GM10266 (cell line): Measurements from ENCODE around the gene CDCP1.
"Not testable (repeated sequence)": the region's sequence is repeated elsewhere in the genome, so short reads cannot be mapped to it uniquely, and the experiment has no call there.

Experiments used
- DNase-seq: peaks from one replicate; pipeline ENCODE4 v3.0.0; 2012; ENCODE audit errors: extremely low spot score
- TF ChIP-seq, protein P1 (sequence below): IDR thresholded peaks from 2 replicates; pipeline ENCODE4 v1.5.1; 2012; ENCODE audit warnings: mild to moderate bottlenecking, low read depth; ENCODE audit not compliant: control insufficient read depth, insufficient read depth; ENCODE audit errors: missing control alignments

Gene CDCP1

DNA sequence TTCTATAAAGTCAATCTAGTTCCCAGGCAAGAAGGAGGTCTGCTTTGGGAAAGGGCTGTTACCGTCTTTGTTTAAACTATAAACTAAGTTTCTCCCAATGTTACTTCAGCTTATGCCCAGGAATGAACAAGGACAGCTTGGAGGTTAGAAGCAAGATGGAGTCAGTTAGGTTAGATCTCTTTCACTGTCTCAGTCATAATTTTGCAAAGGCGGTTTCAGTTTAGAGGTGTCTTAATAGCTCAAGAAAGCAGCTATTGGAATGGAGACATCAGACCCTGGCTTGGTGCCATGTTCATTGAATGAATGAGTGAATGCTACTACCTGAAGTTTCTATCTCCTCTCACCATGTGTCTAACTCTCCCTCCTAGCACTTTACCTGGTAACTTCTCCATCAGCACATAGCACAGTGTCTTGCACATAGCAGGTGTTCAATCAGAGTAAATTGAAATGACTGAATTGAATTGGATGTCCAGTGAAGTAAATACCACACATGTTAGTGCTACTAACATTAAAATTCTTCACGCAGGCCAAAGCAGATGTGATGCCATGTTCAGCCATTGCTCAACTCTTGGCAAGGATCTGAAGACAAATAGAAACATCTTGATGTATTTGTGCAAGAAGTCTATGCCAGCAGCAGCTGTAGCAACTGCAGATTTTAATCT is 91.9 kb downstream of the CDCP1 start:
- no peak for DNase-seq
- TF ChIP-seq, protein P1, sequence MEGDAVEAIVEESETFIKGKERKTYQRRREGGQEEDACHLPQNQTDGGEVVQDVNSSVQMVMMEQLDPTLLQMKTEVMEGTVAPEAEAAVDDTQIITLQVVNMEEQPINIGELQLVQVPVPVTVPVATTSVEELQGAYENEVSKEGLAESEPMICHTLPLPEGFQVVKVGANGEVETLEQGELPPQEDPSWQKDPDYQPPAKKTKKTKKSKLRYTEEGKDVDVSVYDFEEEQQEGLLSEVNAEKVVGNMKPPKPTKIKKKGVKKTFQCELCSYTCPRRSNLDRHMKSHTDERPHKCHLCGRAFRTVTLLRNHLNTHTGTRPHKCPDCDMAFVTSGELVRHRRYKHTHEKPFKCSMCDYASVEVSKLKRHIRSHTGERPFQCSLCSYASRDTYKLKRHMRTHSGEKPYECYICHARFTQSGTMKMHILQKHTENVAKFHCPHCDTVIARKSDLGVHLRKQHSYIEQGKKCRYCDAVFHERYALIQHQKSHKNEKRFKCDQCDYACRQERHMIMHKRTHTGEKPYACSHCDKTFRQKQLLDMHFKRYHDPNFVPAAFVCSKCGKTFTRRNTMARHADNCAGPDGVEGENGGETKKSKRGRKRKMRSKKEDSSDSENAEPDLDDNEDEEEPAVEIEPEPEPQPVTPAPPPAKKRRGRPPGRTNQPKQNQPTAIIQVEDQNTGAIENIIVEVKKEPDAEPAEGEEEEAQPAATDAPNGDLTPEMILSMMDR: no peak

DNA sequence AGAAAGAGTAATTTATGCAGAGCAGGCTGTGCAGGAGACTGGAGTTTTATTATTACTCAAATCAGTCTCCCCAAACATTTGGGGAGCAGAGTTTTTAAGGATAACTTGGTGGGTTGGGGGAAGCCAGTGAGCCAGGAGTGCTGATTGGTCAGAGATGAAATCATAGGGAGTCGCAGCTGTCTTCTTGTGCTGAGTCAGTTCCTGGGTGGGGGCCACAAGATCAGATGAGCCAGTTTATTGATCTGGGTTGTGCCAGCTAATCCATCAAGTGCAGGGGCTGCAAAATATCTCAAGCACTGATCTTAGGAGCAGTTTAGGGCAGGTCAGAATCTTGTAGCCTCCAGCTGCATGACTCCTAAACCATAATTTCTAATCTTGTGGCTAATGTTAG is 92.4 kb downstream of the CDCP1 start:
- not testable (repeated sequence) for DNase-seq

DNA sequence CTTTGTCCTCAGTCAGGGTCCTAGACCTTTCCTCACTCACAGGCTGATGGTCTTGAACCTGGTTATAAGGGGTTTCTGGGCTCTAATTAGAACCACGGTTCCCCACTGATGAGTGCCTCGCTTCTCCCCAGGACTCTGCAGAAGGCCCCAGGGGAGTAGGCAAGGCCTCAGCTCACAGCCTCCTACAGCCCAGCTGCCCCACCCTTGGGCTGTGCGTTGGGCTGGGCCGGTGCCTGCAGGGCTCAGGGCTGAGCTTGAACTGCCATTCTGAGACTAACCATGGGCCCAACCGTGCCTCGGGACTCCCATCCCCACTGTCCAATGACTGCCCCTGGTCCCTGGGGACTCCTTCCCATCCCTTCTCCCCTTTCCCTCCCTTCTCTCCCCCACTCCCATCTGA is 94.5 kb downstream of the CDCP1 start:
- no peak for DNase-seq

DNA sequence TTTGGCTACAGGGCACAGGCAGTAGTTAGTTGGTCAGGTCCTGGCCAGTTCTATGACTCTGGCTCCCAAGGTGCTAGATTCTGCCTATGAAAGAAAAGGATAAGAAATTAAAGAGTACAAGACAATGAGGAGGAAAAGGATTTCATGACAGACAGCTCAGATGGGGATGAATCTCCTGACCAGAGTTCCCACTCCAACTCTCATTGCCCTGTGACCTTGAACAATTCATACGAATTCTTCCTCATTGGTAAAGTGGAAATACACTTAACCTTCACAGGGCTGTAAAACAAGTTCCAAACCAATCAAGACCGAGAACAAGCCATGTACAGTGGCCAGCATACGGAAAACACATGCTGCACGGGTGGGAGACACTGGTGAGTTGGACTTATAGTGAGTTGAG is 96.4 kb downstream of the CDCP1 start:
- no peak for DNase-seq
- TF ChIP-seq, protein P1: no peak

More for the DNA sequence above, 94.5 kb downstream of the CDCP1 start:
- TF ChIP-seq, protein P1: no peak

DNA sequence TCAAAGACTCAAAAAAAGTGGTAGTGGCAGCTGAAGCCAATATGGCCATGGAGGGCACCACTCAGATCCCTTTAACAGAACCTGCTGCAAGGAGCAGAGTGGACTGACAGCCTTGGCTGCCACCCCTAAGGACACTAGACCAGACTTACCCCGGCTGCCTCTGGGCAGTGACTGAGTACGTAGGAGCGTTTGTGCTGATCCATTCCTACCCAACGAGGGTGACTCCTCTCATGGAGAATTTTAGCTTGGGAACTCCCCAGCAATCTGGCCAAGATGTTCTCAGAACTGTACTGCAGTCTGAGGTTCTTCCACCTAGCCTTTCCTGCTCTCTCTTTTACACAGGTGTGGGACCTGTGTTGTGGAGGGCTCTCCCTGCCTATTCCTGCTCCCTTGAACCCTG is 97.9 kb downstream of the CDCP1 start:
- TF ChIP-seq, protein P1: no peak
- DNase-seq: no peak

DNA sequence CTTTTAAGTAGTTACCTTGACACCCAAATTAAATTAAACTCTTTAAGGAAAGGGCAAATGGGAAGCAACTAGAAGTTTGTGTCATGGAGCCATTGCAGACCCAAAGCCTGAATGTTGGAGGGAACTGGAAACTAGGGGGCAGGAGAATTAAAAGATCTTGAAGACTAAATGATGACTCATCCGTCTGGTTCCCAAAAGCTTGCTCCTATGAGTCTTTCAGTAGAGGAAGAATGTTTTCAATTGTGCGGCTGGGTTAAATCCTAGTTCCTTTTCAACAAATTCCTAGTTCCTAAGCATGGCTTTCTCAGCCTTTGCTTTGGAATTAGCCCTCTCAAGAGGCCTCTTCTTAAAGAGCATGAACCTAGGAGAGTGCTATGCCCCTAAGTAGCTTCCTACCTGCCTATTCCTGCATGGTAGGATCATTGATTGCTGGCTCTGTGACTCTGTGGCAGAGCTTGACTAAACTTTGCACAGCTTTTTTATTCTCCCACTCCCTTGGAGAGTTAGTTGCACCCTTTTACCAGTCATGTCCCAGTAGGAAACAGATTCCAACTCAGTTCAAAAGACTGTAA is 102.4 kb downstream of the CDCP1 start:
- DNase-seq: no peak
- TF ChIP-seq, protein P1: no peak

DNA sequence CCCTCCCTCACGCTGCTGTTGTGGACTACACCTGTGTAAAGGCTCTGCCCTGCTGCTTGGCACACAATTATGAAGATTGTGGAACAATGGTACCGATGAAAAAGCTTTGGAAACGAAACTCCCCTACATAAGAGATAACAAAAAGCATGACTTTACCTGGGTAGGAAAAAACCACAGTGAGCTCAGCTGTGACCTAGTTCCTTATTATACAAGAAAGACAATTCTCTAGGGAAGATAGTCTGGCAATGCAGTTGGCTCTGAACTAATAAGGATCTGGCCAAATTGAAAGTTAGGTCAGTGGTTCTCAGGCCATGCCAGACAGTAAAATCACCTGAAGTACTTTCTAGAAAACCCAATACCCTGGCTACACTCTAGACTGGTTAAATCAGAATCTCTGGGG is 104.0 kb downstream of the CDCP1 start:
- TF ChIP-seq, protein P1: no peak
- no peak for DNase-seq

DNA sequence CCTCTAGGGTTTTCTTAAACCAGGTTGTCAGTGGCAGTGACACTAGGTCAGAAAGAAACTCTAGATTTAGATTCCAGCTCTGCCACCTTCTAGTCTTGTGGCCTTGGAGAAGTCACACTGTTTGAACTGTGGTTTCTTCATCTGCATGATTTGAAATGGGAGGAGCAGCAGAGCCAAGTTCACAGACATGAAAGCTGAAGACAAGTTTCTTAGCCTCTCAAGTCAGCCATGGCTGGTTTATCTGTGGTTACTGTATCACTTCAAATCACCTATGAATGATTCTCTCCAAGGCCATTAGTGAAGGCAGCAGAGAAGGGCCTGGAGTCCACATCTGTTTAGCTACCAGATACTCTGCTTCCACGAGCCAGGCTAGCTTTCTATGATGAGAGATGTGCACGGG is 104.5 kb downstream of the CDCP1 start:
- TF ChIP-seq, protein P1: no peak
- no peak for DNase-seq
